ENCODE measurements around the gene YBX1.
"Not testable (repeated sequence)": the region's sequence is repeated elsewhere in the genome, so short reads cannot be mapped to it uniquely, and the experiment has no call there.

Gene YBX1

GRCh38 chr1:42721926-42722325 is 39.7 kb downstream of the YBX1 start:
- H3K4me2 ChIP-seq = no peak overlapping the region
- no peaks in the 10 kb centered on the region for H3K4me1 ChIP-seq (ENCODE audit: low read depth, poor library complexity, severe bottlenecking)
- H2AFZ ChIP-seq (ENCODE audit: low read depth) = no peak overlapping the region

GRCh38 chr1:42722403-42722802 is 40.2 kb downstream of the YBX1 start:
- H3K4me2 ChIP-seq; H3K36me3 ChIP-seq (ENCODE audit: insufficient read depth); H2AFZ ChIP-seq (ENCODE audit: low read depth); H3K27ac ChIP-seq; H4K20me1 ChIP-seq (ENCODE audit: insufficient read depth); H3K4me3 ChIP-seq (IDR thresholded peaks at IDR 0.05; ENCODE audit: insufficient read depth, low read depth, low read length); H3K9ac ChIP-seq; H3K4me1 ChIP-seq (ENCODE audit: low read depth, poor library complexity, severe bottlenecking); H3K79me2 ChIP-seq (ENCODE audit: insufficient read depth, low read depth); H3K27me3 ChIP-seq (ENCODE audit: insufficient read depth, low read depth): not testable (repeated sequence)

More at GRCh38 chr1:42721926-42722325, 39.7 kb downstream of the YBX1 start:
- TF ChIP-seq CTCF (conservative IDR thresholded peaks at IDR 0.05; ENCODE audit: low read depth, low read length) = no peak
- Histone ChIP-seq H3K4me3 (IDR thresholded peaks at IDR 0.05; ENCODE audit: insufficient read depth, low read depth, low read length) (no peak overlapping the region), H3K9ac (no peak overlapping the region), H3K27me3 (ENCODE audit: insufficient read depth, low read depth) (no peaks in the 10 kb centered on the region), H4K20me1 (ENCODE audit: insufficient read depth) (no peaks in the 10 kb centered on the region), H3K79me2 (ENCODE audit: insufficient read depth, low read depth) (no peaks in the 10 kb centered on the region), H3K27ac (no peak overlapping the region), H3K36me3 (ENCODE audit: insufficient read depth) (no peaks in the 10 kb centered on the region)

- Histone ChIP-seq H3K4me1 (ENCODE audit: low read depth, poor library complexity, severe bottlenecking) (no peaks in the 10 kb centered on the region), H3K4me3 (IDR thresholded peaks at IDR 0.05; ENCODE audit: insufficient read depth, low read depth, low read length) (no peak overlapping the region), H3K9ac (no peak overlapping the region), H3K27ac (no peak overlapping the region), H3K4me2 (no peak overlapping the region), H2AFZ (ENCODE audit: low read depth) (no peak overlapping the region), H3K79me2 (ENCODE audit: insufficient read depth, low read depth) (no peaks in the 10 kb centered on the region), H4K20me1 (ENCODE audit: insufficient read depth) (no peaks in the 10 kb centered on the region), H3K36me3 (ENCODE audit: insufficient read depth) (no peaks in the 10 kb centered on the region), H3K27me3 (ENCODE audit: insufficient read depth, low read depth) (no peaks in the 10 kb centered on the region)
- TF ChIP-seq CTCF (conservative IDR thresholded peaks at IDR 0.05; ENCODE audit: low read depth, low read length) = no peak
Observed at GRCh38 chr1:42723511-42723910, 41.3 kb downstream of the YBX1 start.

GRCh38 chr1:42725820-42726219 is 43.6 kb downstream of the YBX1 start:
- H3K27ac ChIP-seq; H3K36me3 ChIP-seq (ENCODE audit: insufficient read depth); H3K4me1 ChIP-seq (ENCODE audit: low read depth, poor library complexity, severe bottlenecking); H3K9ac ChIP-seq; H3K27me3 ChIP-seq (ENCODE audit: insufficient read depth, low read depth); H2AFZ ChIP-seq (ENCODE audit: low read depth); H3K4me3 ChIP-seq (IDR thresholded peaks at IDR 0.05; ENCODE audit: insufficient read depth, low read depth, low read length); H3K4me2 ChIP-seq; H4K20me1 ChIP-seq (ENCODE audit: insufficient read depth); H3K79me2 ChIP-seq (ENCODE audit: insufficient read depth, low read depth): not testable (repeated sequence)

- Histone ChIP-seq H3K27me3 (ENCODE audit: insufficient read depth, low read depth) (no peaks in the 10 kb centered on the region), H3K79me2 (ENCODE audit: insufficient read depth, low read depth) (no peaks in the 10 kb centered on the region), H2AFZ (ENCODE audit: low read depth) (no peak overlapping the region), H4K20me1 (ENCODE audit: insufficient read depth) (no peaks in the 10 kb centered on the region), H3K36me3 (ENCODE audit: insufficient read depth) (no peaks in the 10 kb centered on the region), H3K9ac (no peak overlapping the region), H3K4me3 (IDR thresholded peaks at IDR 0.05; ENCODE audit: insufficient read depth, low read depth, low read length) (no peak overlapping the region), H3K4me1 (ENCODE audit: low read depth, poor library complexity, severe bottlenecking) (no peaks in the 10 kb centered on the region), H3K4me2 (no peak overlapping the region), H3K27ac (no peak overlapping the region)
- no peak for TF ChIP-seq CTCF (conservative IDR thresholded peaks at IDR 0.05; ENCODE audit: low read depth, low read length)
Observed at GRCh38 chr1:42730002-42730401, 47.8 kb downstream of the YBX1 start.

Data from KMS-11 (cell line).